ENCODE measurements around the gene RANGRF.
A peak's percentile ranks its signal among the peaks of the same experiment; 100 is the strongest.

The RANGRF gene

DNA sequence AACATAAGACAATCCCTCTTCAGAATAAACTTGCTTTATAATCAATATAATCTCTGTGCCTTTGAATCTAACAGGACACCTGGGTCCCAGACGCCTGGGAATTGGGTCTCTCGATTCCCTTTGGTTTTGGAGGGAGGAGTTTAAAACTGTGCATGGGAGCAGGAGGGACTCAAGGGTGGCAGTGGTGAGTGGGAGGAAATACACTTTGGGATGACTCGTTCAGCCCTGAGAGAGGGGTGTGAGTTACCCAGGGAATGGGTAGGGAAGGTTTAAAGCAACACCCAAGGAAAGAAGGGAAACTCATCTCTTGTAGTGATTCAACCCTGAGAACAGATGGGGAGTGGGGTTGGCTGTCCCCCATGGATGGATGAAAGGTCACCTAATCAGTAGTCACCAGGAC lies 1.6 kb downstream of the RANGRF start:
- Histone ChIP-seq H4K20me1 (ENCODE audit: insufficient read depth, low read length) (no peaks in the 10 kb centered on the region), H3K4me3 (ENCODE audit: low read depth, low read length, poor library complexity, severe bottlenecking) (peak overlapping the region; percentile 72), H3F3A (ENCODE audit: insufficient read depth, low read length) (no peaks in the 10 kb centered on the region), H3K9me3 (ENCODE audit: low read length) (no peaks in the 10 kb centered on the region), H3K9me2 (ENCODE audit: low read depth, low read length) (no peaks in the 10 kb centered on the region), H3K4me2 (ENCODE audit: low read length) (peak overlapping the region; percentile 83), H3K79me2 (ENCODE audit: insufficient read depth, low read length) (no peaks in the 10 kb centered on the region), H3K27ac (ENCODE audit: low read depth, low read length, poor library complexity, severe bottlenecking) (no peak overlapping the region), H3K9ac (ENCODE audit: low read length) (peak overlapping the region; percentile 85; the same call in 1 of the 2 replicates), H3K4me1 (ENCODE audit: insufficient read depth, low read length, severe bottlenecking) (peaks cover 56% of the 10 kb centered on the region), H3K27me3 (ENCODE audit: insufficient read depth, low read length) (no peaks in the 10 kb centered on the region), H2AFZ (ENCODE audit: low read length) (no peak overlapping the region), H3K36me3 (ENCODE audit: insufficient read depth, low read length) (no peaks in the 10 kb centered on the region)
- TF ChIP-seq CTCF (IDR thresholded peaks at IDR 0.05; ENCODE audit: low read length) (no peak), EZH2 (IDR thresholded peaks at IDR 0.05; ENCODE audit: borderline replicate concordance, low read length) (no peak)

- no peak overlapping the region for H2AFZ ChIP-seq (ENCODE audit: low read length)
- peak overlapping the region; percentile 37; the same call in 1 of the 2 replicates for H3K9ac ChIP-seq (ENCODE audit: low read length)
- no peaks in the 10 kb centered on the region for H3K9me3 ChIP-seq (ENCODE audit: low read length)
- H3K36me3 ChIP-seq (ENCODE audit: insufficient read depth, low read length), result no peaks in the 10 kb centered on the region
- no peaks in the 10 kb centered on the region; the same call in 1 of the 2 replicates for H3F3A ChIP-seq (ENCODE audit: insufficient read depth, low read length)
- H3K9me2 ChIP-seq (ENCODE audit: low read depth, low read length), result no peaks in the 10 kb centered on the region
- TF ChIP-seq CTCF (IDR thresholded peaks at IDR 0.05; ENCODE audit: low read length), result no peak
- TF ChIP-seq EZH2 (IDR thresholded peaks at IDR 0.05; ENCODE audit: borderline replicate concordance, low read length), result no peak
- peak overlapping the region; percentile 37 for H3K4me3 ChIP-seq (ENCODE audit: low read depth, low read length, poor library complexity, severe bottlenecking)
- no peaks in the 10 kb centered on the region for H4K20me1 ChIP-seq (ENCODE audit: insufficient read depth, low read length)
- peak overlapping the region; percentile 87 for H3K27ac ChIP-seq (ENCODE audit: low read depth, low read length, poor library complexity, severe bottlenecking)
- H3K4me1 ChIP-seq (ENCODE audit: insufficient read depth, low read length, severe bottlenecking), result peaks cover 44% of the 10 kb centered on the region
- H3K4me2 ChIP-seq (ENCODE audit: low read length), result peak overlapping the region; percentile 56
- no peaks in the 10 kb centered on the region for H3K79me2 ChIP-seq (ENCODE audit: insufficient read depth, low read length)
- no peaks in the 10 kb centered on the region for H3K27me3 ChIP-seq (ENCODE audit: insufficient read depth, low read length)
Measured at GRCh38 chr17:8292639-8293395, 4.3 kb downstream of the RANGRF start.

- peak overlapping the region; percentile 77 for H3K9ac ChIP-seq (ENCODE audit: low read length)
- no peaks in the 10 kb centered on the region; the same call in 1 of the 2 replicates for H3F3A ChIP-seq (ENCODE audit: insufficient read depth, low read length)
- TF ChIP-seq EZH2 (IDR thresholded peaks at IDR 0.05; ENCODE audit: borderline replicate concordance, low read length) (no peak), CTCF (IDR thresholded peaks at IDR 0.05; ENCODE audit: low read length) (no peak)
- no peaks in the 10 kb centered on the region for H3K36me3 ChIP-seq (ENCODE audit: insufficient read depth, low read length)
- peak overlapping the region; percentile 74 for H3K4me3 ChIP-seq (ENCODE audit: low read depth, low read length, poor library complexity, severe bottlenecking)
- H4K20me1 ChIP-seq (ENCODE audit: insufficient read depth, low read length), result no peaks in the 10 kb centered on the region
- no peaks in the 10 kb centered on the region for H3K79me2 ChIP-seq (ENCODE audit: insufficient read depth, low read length)
- H3K4me1 ChIP-seq (ENCODE audit: insufficient read depth, low read length, severe bottlenecking), result peaks cover 37% of the 10 kb centered on the region
- no peaks in the 10 kb centered on the region for H3K27me3 ChIP-seq (ENCODE audit: insufficient read depth, low read length)
- no peak overlapping the region for H2AFZ ChIP-seq (ENCODE audit: low read length)
- peak overlapping the region; percentile 83 for H3K4me2 ChIP-seq (ENCODE audit: low read length)
- H3K27ac ChIP-seq (ENCODE audit: low read depth, low read length, poor library complexity, severe bottlenecking), result peak overlapping the region; percentile 61
- H3K9me3 ChIP-seq (ENCODE audit: low read length), result no peaks in the 10 kb centered on the region
- no peaks in the 10 kb centered on the region for H3K9me2 ChIP-seq (ENCODE audit: low read depth, low read length)
Measured at GRCh38 chr17:8294361-8294760, 5.9 kb downstream of the RANGRF start.
